Activated CD4-positive, CD25-positive, alpha-beta regulatory T cell treated with anti-CD3 and anti-CD28 coated beads, Interleukin-2, amount 50 U/mL, for 72 hours (primary cell): ENCODE measurements around the gene MAT2A.
A peak's percentile ranks its signal among the peaks of the same experiment; 100 is the strongest.
"Not testable (repeated sequence)": the region's sequence is repeated elsewhere in the genome, so short reads cannot be mapped to it uniquely, and the experiment has no call there.

Source experiments
- DNase-seq: peaks from one replicate; pipeline ENCODE4 v3.0.0; 2021

The MAT2A gene

GRCh38 chr2:85524336-85524908 is 14.5 kb upstream of the MAT2A start:
- DNase-seq = no peak

GRCh38 chr2:85525029-85525428 is 13.9 kb upstream of the MAT2A start:
- no peak for DNase-seq

GRCh38 chr2:85525567-85525966 is 13.4 kb upstream of the MAT2A start:
- no peak for DNase-seq

GRCh38 chr2:85527787-85528186 is 11.2 kb upstream of the MAT2A start:
- no peak for DNase-seq

- DNase-seq = no peak
Observed at GRCh38 chr2:85528355-85528754, 10.6 kb upstream of the MAT2A start.

GRCh38 chr2:85529809-85530208 is 9.2 kb upstream of the MAT2A start:
- no peak for DNase-seq

GRCh38 chr2:85531589-85531988 is 7.4 kb upstream of the MAT2A start:
- DNase-seq = no peak

GRCh38 chr2:85534099-85534498 is 4.9 kb upstream of the MAT2A start:
- no peak for DNase-seq

GRCh38 chr2:85534881-85535280 is 4.1 kb upstream of the MAT2A start:
- no peak for DNase-seq

GRCh38 chr2:85536479-85536878 is 2.5 kb upstream of the MAT2A start:
- DNase-seq = no peak

GRCh38 chr2:85537600-85538506 is 1.1 kb upstream of the MAT2A start:
- peak; percentile 43 for DNase-seq

GRCh38 chr2:85539361-85540132 is 579 bp downstream of the MAT2A start:
- peak; percentile 78 for DNase-seq

GRCh38 chr2:85540133-85540648 is 1.2 kb downstream of the MAT2A start:
- no peak for DNase-seq

- DNase-seq = no peak
Observed at GRCh38 chr2:85541262-85541661, 2.3 kb downstream of the MAT2A start.

- DNase-seq = no peak
Observed at GRCh38 chr2:85541753-85542457, 2.9 kb downstream of the MAT2A start.

GRCh38 chr2:85542777-85543176 is 3.8 kb downstream of the MAT2A start:
- no peak for DNase-seq

GRCh38 chr2:85544254-85544691 is 5.3 kb downstream of the MAT2A start:
- not testable (repeated sequence) for DNase-seq

GRCh38 chr2:85544915-85545779 is 6.2 kb downstream of the MAT2A start:
- not testable (repeated sequence) for DNase-seq

GRCh38 chr2:85545780-85546240 is 6.8 kb downstream of the MAT2A start:
- no peak for DNase-seq

- DNase-seq = no peak
Observed at GRCh38 chr2:85547089-85547858, 8.3 kb downstream of the MAT2A start.
